Measurements from ENCODE around the gene MAML3.

DNA sequence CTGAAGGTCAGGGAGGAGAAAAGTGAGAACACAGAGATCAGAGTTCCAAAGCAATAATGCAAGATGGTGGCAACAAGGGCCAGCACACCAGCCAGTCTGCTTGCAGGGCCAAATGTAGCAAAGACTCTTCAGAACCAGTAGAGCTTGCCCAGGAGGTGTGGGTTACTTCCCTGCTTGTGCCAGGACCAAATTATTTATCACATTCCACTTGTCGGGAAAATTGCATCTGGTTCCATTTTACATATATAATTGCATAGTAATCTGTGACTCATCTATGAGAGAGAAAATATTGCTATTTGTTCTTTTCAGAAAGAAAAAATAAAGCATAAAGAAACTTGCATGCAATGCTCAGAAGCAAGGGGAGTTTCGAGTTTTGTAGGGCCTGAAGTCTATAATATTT lies 41.4 kb downstream of the MAML3 start:
- TF ChIP-seq, protein P1, sequence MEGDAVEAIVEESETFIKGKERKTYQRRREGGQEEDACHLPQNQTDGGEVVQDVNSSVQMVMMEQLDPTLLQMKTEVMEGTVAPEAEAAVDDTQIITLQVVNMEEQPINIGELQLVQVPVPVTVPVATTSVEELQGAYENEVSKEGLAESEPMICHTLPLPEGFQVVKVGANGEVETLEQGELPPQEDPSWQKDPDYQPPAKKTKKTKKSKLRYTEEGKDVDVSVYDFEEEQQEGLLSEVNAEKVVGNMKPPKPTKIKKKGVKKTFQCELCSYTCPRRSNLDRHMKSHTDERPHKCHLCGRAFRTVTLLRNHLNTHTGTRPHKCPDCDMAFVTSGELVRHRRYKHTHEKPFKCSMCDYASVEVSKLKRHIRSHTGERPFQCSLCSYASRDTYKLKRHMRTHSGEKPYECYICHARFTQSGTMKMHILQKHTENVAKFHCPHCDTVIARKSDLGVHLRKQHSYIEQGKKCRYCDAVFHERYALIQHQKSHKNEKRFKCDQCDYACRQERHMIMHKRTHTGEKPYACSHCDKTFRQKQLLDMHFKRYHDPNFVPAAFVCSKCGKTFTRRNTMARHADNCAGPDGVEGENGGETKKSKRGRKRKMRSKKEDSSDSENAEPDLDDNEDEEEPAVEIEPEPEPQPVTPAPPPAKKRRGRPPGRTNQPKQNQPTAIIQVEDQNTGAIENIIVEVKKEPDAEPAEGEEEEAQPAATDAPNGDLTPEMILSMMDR (IDR thresholded peaks at IDR 0.05) = no peak
- TF ChIP-seq POLR2A (IDR thresholded peaks at IDR 0.05) = no peak

Measured in lower leg skin (tissue), 3 donors.